HCT116 (cell line): ENCODE measurements around the gene SLK. TPM values are rescaled to one million over a fixed set of nuclear protein-coding genes. Genes with fewer than 3 reads are reported as not detected.

Experiments
- ATAC-seq: fragments of 200-7000 bp; cut with Tn5 transposase; 2 replicates; pipeline ENCODE4 v1.9.1; 2020; ENCODE audit warnings: mild to moderate bottlenecking, moderate library complexity
- BruUV-seq: library from RNA; stranded (reverse); fragments of 400-500 nt; replicated peaks from 2 replicates; lab custom pipeline; 2021; lab: Mats Ljungman, UMichigan
- CTCF ChIA-PET: fragments of 300-600 bp; sonication (Branson Sonifier 250); formaldehyde crosslinking; loops from one replicate; lab custom pipeline; 2021; ENCODE audit warnings: antibody characterized with exemption; lab: Charles Lee
- POLR2A ChIA-PET: fragments of 300-600, 350-600 bp; sonication (Branson Sonifier 250); formaldehyde crosslinking; loops from one replicate; lab custom pipeline; 2021; ENCODE audit warnings: antibody characterized with exemption; lab: Charles Lee
- RAD21 ChIA-PET, 2 experiments: fragments of 300-600 bp; sonication (Branson Sonifier 250); formaldehyde crosslinking; loops; one replicate each; lab custom pipeline; 2023; ENCODE audit warnings: low total read pairs in 2 of 2; ENCODE audit not compliant: uncharacterized antibody in 2 of 2, unreplicated experiment in 2 of 2, low non-redundant PET in 1 of 2; lab: Charles Lee
- DNase-seq: peaks from one replicate; pipeline ENCODE4 v3.0.0-alpha.2; 2010; ENCODE audit warnings: low read depth, low spot score
- H2AFZ ChIP-seq: fragments of 200-600 bp; shearing (Covaris generic), sonication (generic); 2 replicates; pipeline ENCODE4 v1.6.1; 2017; ENCODE audit warnings: low read depth, mixed run types, mixed read lengths, antibody characterized with exemption, low read length; ENCODE audit not compliant: poor library complexity, severe bottlenecking
- H3K27ac ChIP-seq: 2 replicates; pipeline ENCODE4 v1.5.1; 2012; ENCODE audit warnings: low read depth, low read length
- H3K27me3 ChIP-seq: fragments of 200-600 bp; sonication (generic); 2 replicates; pipeline ENCODE4 v1.6.1; 2016; ENCODE audit warnings: mixed run types, low read length, mixed read lengths; ENCODE audit not compliant: insufficient read depth
- H3K36me3 ChIP-seq, 2 experiments: fragments of 200-500 bp in 1 of 2; fragments of 200-600 bp in 1 of 2; sonication (Bioruptor generic) in 1 of 2; sonication (generic) in 1 of 2; 2 replicates each; pipeline versions ENCODE4 v1.5.1 to v1.6.1; 2014 to 2016; ENCODE audit warnings: low read length in 2 of 2, inconsistent platforms in 1 of 2, mixed read lengths in 1 of 2, mixed run types in 1 of 2; ENCODE audit not compliant: insufficient read depth in 2 of 2, control insufficient read depth in 1 of 2
- H3K4me1 ChIP-seq, 2 experiments: fragments of 200-600 bp in 1 of 2; sonication (generic) in 1 of 2; 2 replicates each; pipeline versions ENCODE4 v1.5.1 to v1.6.1; 2012 to 2017; ENCODE audit warnings: low read length in 2 of 2, inconsistent platforms in 1 of 2, mild to moderate bottlenecking in 1 of 2, mixed read lengths in 1 of 2, mixed run types in 1 of 2, moderate library complexity in 1 of 2; ENCODE audit not compliant: insufficient read depth in 2 of 2, control insufficient read depth in 1 of 2
- H3K4me2 ChIP-seq: fragments of 200-600 bp; sonication (generic); 2 replicates; pipeline ENCODE4 v1.6.1; 2017; ENCODE audit warnings: mixed run types, low read length, mixed read lengths
- H3K4me3 ChIP-seq, 2 experiments: fragments of 200-600 bp in 1 of 2; sonication (generic) in 1 of 2; replicated peaks in 1 of 2; 2 replicates each; pipeline ENCODE4 v1.5.1; 2011 to 2016; ENCODE audit warnings: low read length in 2 of 2, control low read depth in 1 of 2, low read depth in 1 of 2, mild to moderate bottlenecking in 1 of 2, mixed read lengths in 1 of 2, mixed run types in 1 of 2
- H3K79me2 ChIP-seq: fragments of 200-600 bp; sonication (generic); 2 replicates; pipeline ENCODE4 v1.6.1; 2017; ENCODE audit warnings: mild to moderate bottlenecking, mixed run types, low read length, moderate library complexity, mixed read lengths; ENCODE audit not compliant: insufficient read depth
- H3K9ac ChIP-seq: fragments of 200-600 bp; sonication (generic); 2 replicates; pipeline ENCODE4 v1.6.1; 2016; ENCODE audit warnings: low read length, mixed read lengths
- H3K9me2 ChIP-seq: fragments of 200-600 bp; sonication (generic), shearing (Covaris generic); 2 replicates; pipeline ENCODE4 v1.6.1; 2017; ENCODE audit warnings: mixed run types, mild to moderate bottlenecking, moderate library complexity; ENCODE audit not compliant: insufficient read depth
- H3K9me3 ChIP-seq, 2 experiments: fragments of 200-500 bp in 1 of 2; fragments of 200-600 bp in 1 of 2; sonication (Bioruptor generic) in 1 of 2; sonication (generic) in 1 of 2; 2 replicates each; pipeline ENCODE4 v1.6.1; 2014 to 2017; ENCODE audit warnings: low read length in 2 of 2, mixed read lengths in 2 of 2, inconsistent platforms in 1 of 2, low read depth in 1 of 2, mild to moderate bottlenecking in 1 of 2, mixed run types in 1 of 2, moderate library complexity in 1 of 2; ENCODE audit not compliant: control insufficient read depth in 1 of 2, insufficient read depth in 1 of 2
- H4K20me1 ChIP-seq: fragments of 200-600 bp; sonication (generic), shearing (Covaris generic); 2 replicates; pipeline ENCODE4 v1.6.1; 2017; ENCODE audit warnings: mixed run types, mild to moderate bottlenecking, moderate library complexity; ENCODE audit not compliant: insufficient read depth
- CBX3 ChIP-seq: IDR thresholded peaks from 2 replicates; pipeline ENCODE4 v1.6.1; 2012; ENCODE audit warnings: low read depth
- CEBPB ChIP-seq: IDR thresholded peaks from 2 replicates; pipeline ENCODE4 v1.6.1; 2012; ENCODE audit warnings: low read depth
- ELF1 ChIP-seq: IDR thresholded peaks from 2 replicates; pipeline ENCODE4 v1.6.1; 2012; ENCODE audit warnings: low read depth, borderline replicate concordance
- EZH2 ChIP-seq: fragments of 200-600 bp; sonication (generic); IDR thresholded peaks from 2 replicates; pipeline ENCODE4 v1.6.1; 2017; ENCODE audit warnings: antibody characterized with exemption, mixed run types
- EZH2phosphoT487 ChIP-seq: fragments of 200-600 bp; IDR thresholded peaks from 2 replicates; pipeline ENCODE4 v1.6.1; 2018; ENCODE audit warnings: antibody characterized with exemption, borderline replicate concordance
- FOSL1 ChIP-seq: IDR thresholded peaks from 2 replicates; pipeline ENCODE4 v1.6.1; 2012; ENCODE audit warnings: low read depth
- JUND ChIP-seq: IDR thresholded peaks from 2 replicates; pipeline ENCODE4 v1.6.1; 2012
- MAX ChIP-seq: IDR thresholded peaks from 2 replicates; pipeline ENCODE4 v1.6.1; 2012
- POLR2A ChIP-seq: IDR thresholded peaks from 2 replicates; pipeline ENCODE4 v1.7.0; 2011; ENCODE audit warnings: borderline replicate concordance; ENCODE audit not compliant: insufficient read depth, insufficient read length; ENCODE audit errors: extremely low read depth
- POLR2AphosphoS5 ChIP-seq: IDR thresholded peaks from 2 replicates; pipeline ENCODE4 v1.6.1; 2011; ENCODE audit warnings: mild to moderate bottlenecking, low read depth, low read length, moderate library complexity
- RAD21 ChIP-seq: IDR thresholded peaks from 2 replicates; pipeline ENCODE4 v1.6.1; 2012; ENCODE audit warnings: low read depth, mild to moderate bottlenecking
- REST ChIP-seq: IDR thresholded peaks from 2 replicates; pipeline ENCODE4 v1.6.1; 2012; ENCODE audit warnings: low read depth
- SP1 ChIP-seq: IDR thresholded peaks from 2 replicates; pipeline ENCODE4 v1.6.1; 2012; ENCODE audit warnings: low read depth
- SRF ChIP-seq: IDR thresholded peaks from 2 replicates; pipeline ENCODE4 v1.6.1; 2012; ENCODE audit warnings: low read depth
- TCF7L2 ChIP-seq: IDR thresholded peaks from 2 replicates; pipeline ENCODE4 v1.7.0; 2011; ENCODE audit warnings: borderline replicate concordance, inconsistent platforms; ENCODE audit not compliant: insufficient read depth, insufficient read length; ENCODE audit errors: extremely low read depth
- YY1 ChIP-seq: IDR thresholded peaks from 2 replicates; pipeline ENCODE4 v1.6.1; 2011; ENCODE audit warnings: low read length, low read depth, moderate library complexity, mild to moderate bottlenecking; ENCODE audit not compliant: insufficient replicate concordance; ENCODE audit errors: extremely low read depth
- ZFX ChIP-seq: fragments of 450-650 bp; IDR thresholded peaks from 2 replicates; pipeline ENCODE4 v1.6.1; 2017
- ZNF274 ChIP-seq: fragments of 200-500 bp; sonication (Bioruptor generic); IDR thresholded peaks from 2 replicates; pipeline ENCODE4 v1.6.1; 2014; ENCODE audit warnings: mild to moderate bottlenecking, low read depth, low read length, inconsistent platforms
- intact Hi-C: fragments of 100-400 bp; cut with micrococcal nuclease; formaldehyde crosslinking; loops from 2 replicates; pipeline ENCODE4 v1.10.0; 2022
- total RNA-seq: library from RNA; stranded (reverse); gene quantifications from one replicate; pipeline ENCODE4 v1.2.1, GENCODE V29; 2021; ENCODE audit not compliant: unreplicated experiment
- TF ChIP-seq, protein P1 (sequence below): IDR thresholded peaks from 2 replicates; pipeline ENCODE4 v1.6.1; 2012

SLK gene
- total RNA-seq, 1 experiment from 2014 or later = 44.2 TPM

- no peak for TF ChIP-seq REST
- no peak for TF ChIP-seq RAD21
- TF ChIP-seq, protein P1, sequence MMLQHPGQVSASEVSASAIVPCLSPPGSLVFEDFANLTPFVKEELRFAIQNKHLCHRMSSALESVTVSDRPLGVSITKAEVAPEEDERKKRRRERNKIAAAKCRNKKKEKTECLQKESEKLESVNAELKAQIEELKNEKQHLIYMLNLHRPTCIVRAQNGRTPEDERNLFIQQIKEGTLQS = no peak
- no peak for TF ChIP-seq EZH2
- TF ChIP-seq ELF1 = no peak
- no peak for TF ChIP-seq EZH2phosphoT487
- no peak for TF ChIP-seq TCF7L2
- TF ChIP-seq, all 23 proteins: peak for 0
Observed at GRCh38 chr10:104072786-104073185, 105.8 kb downstream of the SLK start (continued).

DNA sequence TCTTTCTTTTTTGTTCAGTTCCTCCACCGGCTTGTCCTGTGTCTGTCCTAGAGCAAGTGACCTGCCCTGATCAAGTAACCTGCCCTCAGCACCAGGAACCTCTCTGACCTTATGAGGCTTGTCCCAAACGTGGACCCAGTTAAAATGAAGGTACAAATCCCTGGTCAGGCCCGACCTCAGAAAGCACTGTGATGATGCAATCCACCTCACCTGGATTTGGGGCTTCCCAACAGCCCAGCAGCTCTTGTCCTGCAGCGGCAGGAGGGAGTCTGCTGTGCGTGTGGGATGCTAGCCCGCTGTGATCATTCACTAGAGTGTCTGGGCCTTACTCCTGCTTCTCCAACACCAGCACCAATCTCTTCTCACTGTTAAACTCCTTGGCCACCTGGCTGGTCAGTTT, 107.6 kb downstream of the SLK start:
- intact Hi-C loops = no loop called here
- BruUV-seq = no TSS peak
- no peaks in the 10 kb centered on the region for H4K20me1 ChIP-seq
- H3K9me2 ChIP-seq = no peaks in the 10 kb centered on the region
- no peak for ATAC-seq
- no peaks in the 10 kb centered on the region for H3K27me3 ChIP-seq
- H3K4me1 ChIP-seq = peaks cover 6 to 13% of the 10 kb centered on the region in 2 experiments; a peak in 3 of 4 replicates
- H3K79me2 ChIP-seq = no peaks in the 10 kb centered on the region
- no peak overlapping the region for H3K27ac ChIP-seq
- H3K36me3 ChIP-seq = no peaks in the 10 kb centered on the region
- POLR2A ChIA-PET = no interaction called here
- no peak overlapping the region for H3K9ac ChIP-seq
- H3K4me2 ChIP-seq = no peak overlapping the region
- H3K9me3 ChIP-seq = no peaks in the 10 kb centered on the region
- RAD21 ChIA-PET = no interaction called here
- no peak overlapping the region for H2AFZ ChIP-seq
- CTCF ChIA-PET = no interaction called here
- TF ChIP-seq ZFX = no peak
- no peak for TF ChIP-seq ELF1
- no peak for TF ChIP-seq POLR2A
- TF ChIP-seq POLR2AphosphoS5 = no peak
- TF ChIP-seq ZNF274 = no peak
- TF ChIP-seq SRF = no peak
- no peak for TF ChIP-seq CEBPB
- no peak for TF ChIP-seq TCF7L2
- TF ChIP-seq, protein P1 = no peak; the same call in 1 of the 2 replicates
- TF ChIP-seq RAD21 = no peak
- TF ChIP-seq JUND = no peak
- no peak for TF ChIP-seq EZH2
- no peak for TF ChIP-seq REST
- no peak for TF ChIP-seq SP1
- no peak for TF ChIP-seq YY1
- no peak for TF ChIP-seq MAX
- no peak for TF ChIP-seq FOSL1
- no peak for TF ChIP-seq EZH2phosphoT487
- TF ChIP-seq CBX3 = no peak
- DNase-seq = no peak
- no peak overlapping the region for H3K4me3 ChIP-seq
